HUES6 (cell line): ENCODE measurements around the gene RS1.

ENCODE experiments used
- H3K27ac ChIP-seq: 2 replicates; pipeline ENCODE4 v1.7.0; 2013; ENCODE audit warnings: low read depth, mild to moderate bottlenecking, low read length, inconsistent platforms
- H3K27me3 ChIP-seq: 2 replicates; pipeline ENCODE4 v1.6.1; 2013; ENCODE audit warnings: low read length; ENCODE audit not compliant: control insufficient read depth, insufficient read depth
- H3K36me3 ChIP-seq: 2 replicates; pipeline ENCODE4 v1.6.1; 2013; ENCODE audit warnings: low read length; ENCODE audit not compliant: control insufficient read depth, insufficient read depth
- H3K4me1 ChIP-seq: 2 replicates; pipeline ENCODE4 v1.6.1; 2013; ENCODE audit warnings: low read length; ENCODE audit not compliant: control insufficient read depth, insufficient read depth
- H3K4me3 ChIP-seq: 2 replicates; pipeline ENCODE4 v1.5.1; 2013; ENCODE audit warnings: low read depth, low read length
- H3K9ac ChIP-seq: one replicate; pipeline ENCODE4 v1.6.1; 2013; ENCODE audit warnings: mild to moderate bottlenecking, low read length
- H3K9me3 ChIP-seq: 2 replicates; pipeline ENCODE4 v1.6.1; 2013; ENCODE audit warnings: low read depth, low read length; ENCODE audit not compliant: control insufficient read depth, insufficient read depth

Gene RS1

DNA sequence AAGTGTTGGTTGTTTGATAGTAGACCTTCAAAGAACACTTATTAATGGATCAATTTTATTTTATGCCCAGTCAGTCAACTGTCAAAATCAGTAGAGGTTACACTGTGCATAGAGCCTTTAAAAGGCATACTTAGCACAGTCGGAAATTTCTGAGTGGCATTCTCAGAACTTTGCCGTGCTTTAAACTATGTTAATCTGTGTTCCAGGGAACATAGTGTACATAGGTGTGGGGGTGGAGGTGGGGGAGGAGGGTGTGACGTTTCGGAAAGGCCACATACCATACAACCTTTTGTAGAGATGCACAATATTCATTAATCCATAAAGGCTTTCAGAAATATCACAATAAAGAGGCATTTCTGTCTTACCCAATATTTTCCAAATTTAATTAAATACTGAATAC lies 75.8 kb downstream of the RS1 start:
- Histone ChIP-seq H3K4me1 (no peaks in the 10 kb centered on the region), H3K9me3 (no peaks in the 10 kb centered on the region), H3K27ac (no peak overlapping the region), H3K27me3 (no peaks in the 10 kb centered on the region), H3K36me3 (peaks cover 28% of the 10 kb centered on the region), H3K4me3 (no peak overlapping the region), H3K9ac (no peak overlapping the region)

- no peaks in the 10 kb centered on the region for H3K27me3 ChIP-seq
- no peaks in the 10 kb centered on the region for H3K4me1 ChIP-seq
- H3K27ac ChIP-seq: no peak overlapping the region
- H3K9me3 ChIP-seq: no peaks in the 10 kb centered on the region
- H3K9ac ChIP-seq: no peak overlapping the region
- H3K36me3 ChIP-seq: peaks cover 16% of the 10 kb centered on the region
- no peak overlapping the region for H3K4me3 ChIP-seq
These were observed 77.8 kb downstream of the RS1 start for GRCh38 chrX:18594079-18594478.

DNA sequence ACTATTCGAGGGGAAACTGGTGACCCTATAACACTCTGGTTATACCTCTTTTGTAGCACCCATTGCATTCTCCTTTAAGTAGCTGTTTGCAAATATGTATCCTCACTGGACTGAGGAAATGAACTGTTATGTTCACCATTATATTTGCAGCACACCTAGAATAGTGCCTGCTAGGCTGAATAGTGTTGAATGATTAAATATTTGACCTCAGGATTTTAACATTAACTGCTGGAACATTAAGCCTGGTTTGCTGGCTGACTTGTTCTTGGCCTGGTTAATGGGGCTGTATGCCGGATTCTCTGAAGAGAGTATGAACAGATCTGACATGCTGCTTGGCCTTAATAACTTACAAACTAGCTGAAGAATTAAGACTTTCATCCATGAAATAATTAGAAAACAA lies 80.1 kb downstream of the RS1 start:
- Histone ChIP-seq H3K4me1 (no peaks in the 10 kb centered on the region), H3K9me3 (no peaks in the 10 kb centered on the region), H3K36me3 (peaks cover 16% of the 10 kb centered on the region), H3K9ac (no peak overlapping the region), H3K27ac (no peak overlapping the region), H3K27me3 (no peaks in the 10 kb centered on the region), H3K4me3 (no peak overlapping the region)
